Body of pancreas (tissue), 4 donors: Measurements from ENCODE around the gene NIPAL3. TPM values are rescaled to one million over a fixed set of nuclear protein-coding genes. Genes with fewer than 3 reads are reported as not detected.
A peak's percentile ranks its signal among the peaks of the same experiment; 100 is the strongest.

Experiments used
- ATAC-seq: fragments of 150-250 bp; one replicate; pipeline ENCODE4 v1.9.1; 2016
- DNase-seq, 4 donors: peaks; one replicate each; pipeline ENCODE4 v3.0.0-alpha.2; 2019
- H3K27ac ChIP-seq, 4 donors: fragments of 200-600 bp; sonication (generic); 1 replicate in 3 of 4; 2 replicates in 1 of 4; pipeline versions ENCODE4 v1.5.1 to v1.6.1; 2016 to 2019; ENCODE audit warnings: mild to moderate bottlenecking in 1 of 4, mixed read lengths in 1 of 4, moderate library complexity in 1 of 4
- H3K27me3 ChIP-seq, 2 donors: fragments of 200-600 bp; sonication (generic); one replicate each; pipeline ENCODE4 v1.6.0; 2016; ENCODE audit warnings: mild to moderate bottlenecking in 1 of 2
- H3K36me3 ChIP-seq, 2 donors: fragments of 200-600 bp; sonication (generic); replicated peaks in 1 of 2; 2 replicates each; pipeline ENCODE4 v1.5.1; 2016; ENCODE audit warnings: low read depth in 2 of 2; ENCODE audit not compliant: insufficient read depth in 1 of 2
- H3K4me1 ChIP-seq: fragments of 200-600 bp; sonication (generic); one replicate; pipeline ENCODE4 v1.6.0; 2016
- H3K4me3 ChIP-seq, 2 donors: fragments of 200-600 bp; sonication (generic); 1 replicate in 1 of 2; 2 replicates in 1 of 2; pipeline ENCODE4 v1.5.1; 2016 to 2019
- H3K9me3 ChIP-seq, 3 donors: fragments of 200-600 bp; sonication (generic); 1 replicate in 2 of 3; 2 replicates in 1 of 3; pipeline ENCODE4 v1.5.1; 2016
- POLR2A ChIP-seq, 3 donors: fragments of 450-650 bp; IDR thresholded peaks; one replicate each; pipeline ENCODE4 v1.6.1; 2016; ENCODE audit warnings: antibody characterized with exemption in 3 of 3, mild to moderate bottlenecking in 2 of 3
- WGBS, 2 donors: methylation state at CpG; one replicate each; pipeline ENCODE4 v1.1.5; 2017; 5-methylcytosine and 5-hydroxymethylcytosine counted together
- intact Hi-C: fragments of 100-400 bp; cut with DNase I; formaldehyde crosslinking; loops from one replicate; pipeline ENCODE4 v1.15.1; 2023
- total RNA-seq, 2 donors: library from RNA; depleted of rRNA; stranded (reverse); fragments of >200 nt; gene quantifications; one replicate each; pipeline ENCODE4 v1.1.0, GENCODE V29; 2016
- TF ChIP-seq, protein P1 (sequence below), 7 experiments: fragments of 450-650 bp in 4 of 7; fragments of 200-600 bp in 3 of 7; sonication (generic) in 3 of 7; IDR thresholded peaks; one replicate each; pipeline ENCODE4 v1.5.1; 2016 to 2019; ENCODE audit warnings: antibody characterized with exemption in 7 of 7

The NIPAL3 gene
- total RNA-seq, 2 donors from 2014 or later: 36.8 to 65.9 TPM

DNA sequence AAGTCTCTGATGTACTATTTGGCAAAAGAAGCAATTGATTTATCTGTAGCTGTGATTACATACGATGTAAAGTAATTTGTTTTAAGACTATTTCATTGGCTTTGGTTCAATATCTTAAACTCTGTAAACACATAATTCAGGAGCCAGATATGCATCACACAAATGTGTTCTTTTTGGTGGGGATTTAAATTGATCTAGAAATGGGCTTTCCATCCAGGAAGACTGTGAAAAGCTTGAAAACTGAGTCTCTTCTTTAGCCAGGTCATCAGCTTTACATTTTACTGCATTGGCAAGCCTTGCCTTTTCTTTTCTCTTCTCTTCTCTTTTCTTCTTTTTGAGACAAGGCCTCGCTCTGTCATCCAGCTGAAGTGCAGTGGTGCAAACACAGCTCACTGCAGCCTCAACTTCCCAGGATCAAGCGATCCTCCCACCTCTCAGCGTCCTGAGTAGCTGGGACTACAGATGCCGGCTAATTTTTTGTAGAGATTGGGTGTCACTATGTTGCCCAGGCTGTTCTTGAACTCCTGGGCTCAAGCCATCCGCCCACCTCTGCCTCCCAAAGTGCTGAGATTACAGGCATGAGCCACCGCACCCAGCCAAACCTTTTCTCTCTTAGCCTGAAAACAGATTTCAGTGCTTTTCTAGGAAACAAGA lies 88.4 kb downstream of the NIPAL3 start:
- no peaks in the 10 kb centered on the region for H3K27me3 ChIP-seq
- H3K27ac ChIP-seq: peak overlapping the region; percentile 30 to 95 (median 94)
- H3K36me3 ChIP-seq: no peaks in the 10 kb centered on the region
- intact Hi-C loops: no loop called here
- TF ChIP-seq, protein P1, sequence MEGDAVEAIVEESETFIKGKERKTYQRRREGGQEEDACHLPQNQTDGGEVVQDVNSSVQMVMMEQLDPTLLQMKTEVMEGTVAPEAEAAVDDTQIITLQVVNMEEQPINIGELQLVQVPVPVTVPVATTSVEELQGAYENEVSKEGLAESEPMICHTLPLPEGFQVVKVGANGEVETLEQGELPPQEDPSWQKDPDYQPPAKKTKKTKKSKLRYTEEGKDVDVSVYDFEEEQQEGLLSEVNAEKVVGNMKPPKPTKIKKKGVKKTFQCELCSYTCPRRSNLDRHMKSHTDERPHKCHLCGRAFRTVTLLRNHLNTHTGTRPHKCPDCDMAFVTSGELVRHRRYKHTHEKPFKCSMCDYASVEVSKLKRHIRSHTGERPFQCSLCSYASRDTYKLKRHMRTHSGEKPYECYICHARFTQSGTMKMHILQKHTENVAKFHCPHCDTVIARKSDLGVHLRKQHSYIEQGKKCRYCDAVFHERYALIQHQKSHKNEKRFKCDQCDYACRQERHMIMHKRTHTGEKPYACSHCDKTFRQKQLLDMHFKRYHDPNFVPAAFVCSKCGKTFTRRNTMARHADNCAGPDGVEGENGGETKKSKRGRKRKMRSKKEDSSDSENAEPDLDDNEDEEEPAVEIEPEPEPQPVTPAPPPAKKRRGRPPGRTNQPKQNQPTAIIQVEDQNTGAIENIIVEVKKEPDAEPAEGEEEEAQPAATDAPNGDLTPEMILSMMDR (IDR thresholded peaks at IDR 0.05): no peak
- TF ChIP-seq POLR2A (IDR thresholded peaks at IDR 0.05): no peak
- no peaks in the 10 kb centered on the region for H3K9me3 ChIP-seq
- ATAC-seq (no peak), DNase-seq (peak in 1 of 4 donors; percentile 19)
- H3K4me3 ChIP-seq: no peak overlapping the region
- WGBS, 2 donors: 35 to 36% methylated on average over 7 of the region's 7 CpGs
- H3K4me1 ChIP-seq: peaks cover 53% of the 10 kb centered on the region

DNA sequence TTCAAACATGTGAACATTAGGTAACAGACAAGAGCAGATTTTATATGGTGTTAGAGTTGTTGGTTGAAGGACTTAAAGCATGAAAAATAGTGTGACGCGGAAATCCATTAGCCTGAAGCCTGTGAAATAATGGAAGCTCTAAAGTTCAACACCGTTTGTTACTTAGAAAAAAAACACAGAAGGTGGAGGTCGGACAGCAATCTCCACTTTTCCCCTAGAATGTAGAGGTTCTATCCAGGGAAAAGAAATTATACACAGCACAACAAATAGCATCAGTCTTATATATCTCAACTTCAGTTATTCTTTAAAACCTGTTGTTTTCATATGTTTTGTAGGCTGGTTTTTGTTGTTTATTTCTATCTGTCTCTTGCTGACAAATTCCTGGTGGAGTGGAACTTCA lies 89.0 kb downstream of the NIPAL3 start:
- ATAC-seq (no peak), DNase-seq (no peak)
- Histone ChIP-seq H3K4me3 (no peak overlapping the region), H3K4me1 (peaks cover 53% of the 10 kb centered on the region), H3K9me3 (no peaks in the 10 kb centered on the region), H3K27ac (peak overlapping the region; percentile 30 to 95 (median 94)), H3K27me3 (no peaks in the 10 kb centered on the region), H3K36me3 (no peaks in the 10 kb centered on the region)
- intact Hi-C loops: no loop called here
- TF ChIP-seq POLR2A (IDR thresholded peaks at IDR 0.05): no peak
- TF ChIP-seq, protein P1 (IDR thresholded peaks at IDR 0.05): no peak
- WGBS, 2 donors: 48 to 56% methylated on average over 4 of the region's 4 CpGs

DNA sequence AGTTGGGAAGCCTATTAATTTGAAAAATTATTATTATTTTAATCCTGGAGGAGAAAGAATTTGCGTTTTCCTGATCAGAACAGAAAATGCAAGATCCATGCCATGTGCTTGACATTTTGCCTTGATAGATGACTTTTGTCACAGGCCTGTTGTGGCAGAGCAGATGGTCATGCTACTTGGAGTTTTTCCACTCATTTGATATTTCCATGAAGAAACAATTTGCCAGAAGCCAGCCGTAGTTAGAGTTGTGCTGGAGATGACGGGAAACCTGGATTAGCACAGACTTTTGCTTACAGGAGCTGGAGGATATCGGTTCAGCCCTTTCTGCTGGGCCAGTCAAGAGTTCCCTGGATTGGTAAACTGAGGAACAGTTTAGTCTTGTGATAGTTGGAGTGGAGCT lies 90.2 kb downstream of the NIPAL3 start:
- intact Hi-C loops: no loop called here
- H3K36me3 ChIP-seq: no peaks in the 10 kb centered on the region
- TF ChIP-seq, protein P1 (IDR thresholded peaks at IDR 0.05): no peak
- TF ChIP-seq POLR2A (IDR thresholded peaks at IDR 0.05): no peak
- H3K4me3 ChIP-seq: no peak overlapping the region
- peak overlapping the region; percentile 25 to 75 (median 56) for H3K27ac ChIP-seq
- H3K27me3 ChIP-seq: no peaks in the 10 kb centered on the region
- ATAC-seq (no peak), DNase-seq (peak in 1 of 4 donors; percentile 12)
- WGBS, 2 donors: 40 to 48% methylated on average over 4 of the region's 4 CpGs
- H3K4me1 ChIP-seq: peaks cover 53% of the 10 kb centered on the region
- H3K9me3 ChIP-seq: no peaks in the 10 kb centered on the region

DNA sequence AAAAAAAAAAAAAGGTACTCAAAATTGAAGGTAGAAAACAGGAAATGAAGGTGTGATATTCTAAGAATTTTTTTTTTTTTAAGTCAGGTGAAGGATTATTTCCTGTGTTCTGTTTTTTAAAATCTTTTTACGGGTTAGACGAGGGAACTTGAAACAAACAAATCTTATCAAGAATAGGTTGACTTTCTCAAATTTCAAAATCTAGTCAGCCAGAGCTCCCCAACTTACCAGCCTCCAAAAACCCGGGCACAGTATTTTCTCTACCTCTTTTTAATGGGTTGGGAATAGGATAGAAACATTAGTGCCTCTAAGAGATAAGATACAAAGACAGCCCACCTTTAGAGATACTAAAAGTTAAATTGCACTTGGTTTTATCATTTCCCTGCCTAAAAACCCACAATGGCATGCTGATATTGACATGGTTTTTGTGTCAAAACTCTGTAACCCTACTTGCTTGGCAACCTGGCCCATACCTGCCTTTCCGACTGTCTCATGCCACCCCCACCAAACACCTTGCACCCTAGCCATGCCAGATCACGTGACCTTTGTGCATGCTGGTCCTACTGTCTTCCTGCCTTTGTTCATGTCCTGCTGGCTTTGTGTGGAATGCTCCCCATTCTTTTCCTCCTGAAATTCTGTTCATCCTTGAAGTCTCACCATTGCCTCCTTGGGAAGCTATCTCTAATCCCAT lies 91.2 kb downstream of the NIPAL3 start:
- 34 to 35% methylated on average over 5 of the region's 5 CpGs for WGBS, 2 donors
- no peak for DNase-seq
- no peaks in the 10 kb centered on the region for H3K27me3 ChIP-seq
- no peaks in the 10 kb centered on the region for H3K36me3 ChIP-seq
- no peaks in the 10 kb centered on the region for H3K9me3 ChIP-seq
- intact Hi-C loops: no loop called here
- no peak overlapping the region for H3K4me3 ChIP-seq
- ATAC-seq: no peak
- H3K27ac ChIP-seq: peak overlapping the region; percentile 59 to 82 (median 72)
- peaks cover 49% of the 10 kb centered on the region for H3K4me1 ChIP-seq
- no peak for TF ChIP-seq POLR2A (IDR thresholded peaks at IDR 0.05)
- TF ChIP-seq, protein P1 (IDR thresholded peaks at IDR 0.05): no peak
